DND-41 (cell line): ENCODE results near the gene CFAP251.

Experiments
- ATAC-seq: fragments of 200-7000 bp; cut with Tn5 transposase; 3 replicates; pipeline ENCODE4 v1.9.1; 2021; ENCODE audit warnings: low read depth; ENCODE audit not compliant: insufficient read depth
- DNase-seq: peaks from one replicate; pipeline ENCODE4 v3.0.0-alpha.2; 2020
- H2AFZ ChIP-seq: 2 replicates; pipeline ENCODE4 v1.6.0; 2012; ENCODE audit warnings: low read depth, low read length
- H3K27ac ChIP-seq: 2 replicates; pipeline ENCODE4 v1.5.1; 2012; ENCODE audit warnings: low read length, inconsistent platforms
- H3K27me3 ChIP-seq: fragments of 200-600 bp; sonication (generic); 2 replicates; pipeline ENCODE4 v1.6.0; 2012; ENCODE audit warnings: low read length, mild to moderate bottlenecking, inconsistent platforms; ENCODE audit not compliant: insufficient read depth, poor library complexity
- H3K36me3 ChIP-seq: 2 replicates; pipeline ENCODE4 v1.5.1; 2012; ENCODE audit warnings: low read length, inconsistent platforms; ENCODE audit not compliant: insufficient read depth
- H3K4me1 ChIP-seq: 2 replicates; pipeline ENCODE4 v1.5.1; 2012; ENCODE audit warnings: mild to moderate bottlenecking, low read length; ENCODE audit not compliant: insufficient read depth
- H3K4me2 ChIP-seq: 2 replicates; pipeline ENCODE4 v1.6.0; 2012; ENCODE audit warnings: mild to moderate bottlenecking, moderate library complexity, low read length, inconsistent platforms; ENCODE audit not compliant: insufficient read depth
- H3K4me3 ChIP-seq, 2 experiments: fragments of 200-600 bp in 1 of 2; shearing (Covaris generic) in 1 of 2; 2 replicates each; pipeline ENCODE4 v1.5.1; 2012 to 2016; ENCODE audit warnings: inconsistent platforms in 2 of 2, low read length in 2 of 2, mild to moderate bottlenecking in 2 of 2, low read depth in 1 of 2, moderate library complexity in 1 of 2
- H3K79me2 ChIP-seq: 2 replicates; pipeline ENCODE4 v1.6.0; 2012; ENCODE audit warnings: low read length, inconsistent platforms; ENCODE audit not compliant: insufficient read depth
- H3K9ac ChIP-seq: 2 replicates; pipeline ENCODE4 v1.6.0; 2012; ENCODE audit warnings: low read depth, mild to moderate bottlenecking, inconsistent platforms, low read length, moderate library complexity
- H3K9me3 ChIP-seq: 2 replicates; pipeline ENCODE4 v1.5.1; 2012; ENCODE audit warnings: low read length, moderate library complexity, mild to moderate bottlenecking, inconsistent platforms; ENCODE audit not compliant: insufficient read depth, severe bottlenecking
- H4K20me1 ChIP-seq: 2 replicates; pipeline ENCODE4 v1.6.0; 2012; ENCODE audit warnings: low read length; ENCODE audit not compliant: insufficient read depth
- EZH2 ChIP-seq: IDR thresholded peaks from 3 replicates; pipeline ENCODE4 v1.6.1; 2012; ENCODE audit warnings: borderline replicate concordance, low read depth, mild to moderate bottlenecking, moderate library complexity, low read length, inconsistent platforms; ENCODE audit not compliant: severe bottlenecking
- TF ChIP-seq, protein P1 (sequence below): IDR thresholded peaks from 2 replicates; pipeline ENCODE4 v1.5.1; 2012; ENCODE audit warnings: borderline replicate concordance, low read length, moderate library complexity, mild to moderate bottlenecking; ENCODE audit not compliant: poor library complexity, severe bottlenecking; ENCODE audit errors: extremely low read depth

CFAP251 gene

DNA sequence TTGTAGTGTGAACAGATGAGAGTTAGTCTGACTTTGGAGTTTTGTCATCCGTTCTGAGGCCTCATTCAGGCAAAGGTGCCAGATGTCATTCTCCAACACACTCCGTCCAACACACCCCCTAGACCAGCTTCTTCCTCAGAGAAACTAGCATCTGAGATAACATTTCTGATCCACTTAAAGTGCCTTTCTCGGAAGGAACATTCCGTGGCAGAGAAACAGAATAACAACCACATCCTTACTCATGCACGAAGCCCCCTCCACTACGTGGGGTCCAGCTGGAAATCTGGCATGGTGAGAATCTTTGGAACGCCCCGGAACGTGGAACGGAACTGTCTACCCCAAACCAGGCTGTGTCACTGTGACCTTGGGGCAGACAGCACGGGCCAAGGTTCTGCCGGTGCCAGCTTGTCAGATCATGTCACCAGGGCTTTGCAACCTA, 86.3 kb downstream of the CFAP251 start:
- no peaks in the 10 kb centered on the region for H4K20me1 ChIP-seq
- TF ChIP-seq, protein P1, sequence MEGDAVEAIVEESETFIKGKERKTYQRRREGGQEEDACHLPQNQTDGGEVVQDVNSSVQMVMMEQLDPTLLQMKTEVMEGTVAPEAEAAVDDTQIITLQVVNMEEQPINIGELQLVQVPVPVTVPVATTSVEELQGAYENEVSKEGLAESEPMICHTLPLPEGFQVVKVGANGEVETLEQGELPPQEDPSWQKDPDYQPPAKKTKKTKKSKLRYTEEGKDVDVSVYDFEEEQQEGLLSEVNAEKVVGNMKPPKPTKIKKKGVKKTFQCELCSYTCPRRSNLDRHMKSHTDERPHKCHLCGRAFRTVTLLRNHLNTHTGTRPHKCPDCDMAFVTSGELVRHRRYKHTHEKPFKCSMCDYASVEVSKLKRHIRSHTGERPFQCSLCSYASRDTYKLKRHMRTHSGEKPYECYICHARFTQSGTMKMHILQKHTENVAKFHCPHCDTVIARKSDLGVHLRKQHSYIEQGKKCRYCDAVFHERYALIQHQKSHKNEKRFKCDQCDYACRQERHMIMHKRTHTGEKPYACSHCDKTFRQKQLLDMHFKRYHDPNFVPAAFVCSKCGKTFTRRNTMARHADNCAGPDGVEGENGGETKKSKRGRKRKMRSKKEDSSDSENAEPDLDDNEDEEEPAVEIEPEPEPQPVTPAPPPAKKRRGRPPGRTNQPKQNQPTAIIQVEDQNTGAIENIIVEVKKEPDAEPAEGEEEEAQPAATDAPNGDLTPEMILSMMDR, result no peak
- no peak for TF ChIP-seq EZH2
- no peaks in the 10 kb centered on the region for H3K9me3 ChIP-seq
- peak overlapping the region in 1 of 2 experiments; percentile 42; a peak in 2 of 4 replicates for H3K4me3 ChIP-seq
- peak; percentile 66 for ATAC-seq
- H3K36me3 ChIP-seq, result no peaks in the 10 kb centered on the region
- H3K4me1 ChIP-seq, result peaks cover 58% of the 10 kb centered on the region
- peak; percentile 80 for DNase-seq
- H3K27ac ChIP-seq, result peak overlapping the region; percentile 86
- peak overlapping the region; percentile 58 for H3K4me2 ChIP-seq
- H3K27me3 ChIP-seq, result no peaks in the 10 kb centered on the region
- no peaks in the 10 kb centered on the region for H3K79me2 ChIP-seq
- H3K9ac ChIP-seq, result peak overlapping the region; percentile 47
- peak overlapping the region; percentile 30 for H2AFZ ChIP-seq

DNA sequence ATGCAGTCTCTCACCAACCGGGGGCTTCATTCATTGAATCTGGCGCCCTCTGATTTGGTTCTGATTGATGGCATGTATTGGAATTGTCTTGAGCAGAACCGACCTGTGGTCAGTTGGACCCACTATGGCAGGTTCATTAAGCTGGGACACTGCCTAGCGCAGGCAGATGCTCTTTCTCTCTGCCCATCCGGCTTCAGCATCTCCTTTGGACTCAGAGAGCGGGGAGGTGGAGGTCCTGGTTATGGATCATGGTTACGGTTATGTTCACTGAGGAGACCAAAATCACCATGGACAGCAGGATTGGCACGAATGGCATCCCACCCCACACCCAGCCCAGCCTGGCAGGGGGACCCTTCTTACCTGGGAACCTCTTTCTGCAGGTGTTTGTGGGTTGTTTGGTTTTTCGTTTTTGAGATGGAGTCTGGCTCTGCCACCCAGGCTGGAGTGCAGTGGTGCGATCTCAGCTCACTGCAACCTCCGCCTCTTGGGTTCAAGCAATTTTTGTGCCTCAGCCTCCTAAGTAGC, 86.9 kb downstream of the CFAP251 start:
- peak overlapping the region; percentile 47 for H3K9ac ChIP-seq
- H3K4me2 ChIP-seq, result peak overlapping the region; percentile 58
- peak overlapping the region; percentile 9; the same call in 1 of the 2 replicates for H2AFZ ChIP-seq

DNA sequence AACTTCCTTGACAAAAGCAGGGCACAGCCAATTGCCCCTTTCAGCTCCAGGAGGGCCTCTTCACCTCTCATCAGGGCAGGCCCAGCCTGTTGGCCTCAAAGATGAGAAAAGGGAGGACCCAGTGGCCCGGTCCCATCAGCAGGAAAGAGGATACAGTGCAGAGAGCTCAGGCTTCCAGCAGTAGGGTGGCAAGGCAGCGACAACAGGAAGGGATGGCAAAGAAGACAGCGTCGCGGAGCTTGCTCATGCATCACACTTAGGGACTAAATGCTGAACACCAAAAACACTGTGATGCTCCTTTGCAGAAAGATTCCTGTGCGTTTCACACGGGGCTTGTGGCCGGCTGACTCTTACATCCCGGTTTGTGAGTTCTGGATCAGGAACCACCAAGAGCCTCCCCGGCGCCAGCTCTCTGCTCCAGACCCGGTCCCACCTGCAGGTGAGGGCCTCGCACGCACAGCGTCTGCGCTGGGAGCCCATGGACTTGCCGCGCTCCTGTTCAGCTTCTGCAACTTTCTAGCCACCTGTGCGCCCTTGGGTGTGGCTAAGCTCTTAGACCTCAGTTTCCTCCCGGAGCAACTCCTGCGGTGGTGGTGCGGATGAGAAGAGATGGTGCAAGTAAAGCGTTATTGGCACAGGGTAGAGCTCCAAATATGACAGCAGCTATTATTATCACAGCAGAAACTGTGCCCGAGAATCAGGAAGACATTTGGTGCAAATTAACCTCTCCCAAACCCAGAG, 88.0 kb downstream of the CFAP251 start:
- peak overlapping the region; percentile 58 for H3K4me2 ChIP-seq
- no peak for ATAC-seq
- no peak for DNase-seq
- H4K20me1 ChIP-seq, result no peaks in the 10 kb centered on the region
- no peaks in the 10 kb centered on the region for H3K79me2 ChIP-seq
- no peak for TF ChIP-seq EZH2
- TF ChIP-seq, protein P1, result no peak
- H3K27me3 ChIP-seq, result no peaks in the 10 kb centered on the region
- H2AFZ ChIP-seq, result peak overlapping the region; percentile 51
- peaks cover 58% of the 10 kb centered on the region for H3K4me1 ChIP-seq
- H3K9me3 ChIP-seq, result no peaks in the 10 kb centered on the region
- peak overlapping the region; percentile 47 for H3K9ac ChIP-seq
- peak overlapping the region; percentile 86 for H3K27ac ChIP-seq
- H3K4me3 ChIP-seq, result peak overlapping the region in 1 of 2 experiments; percentile 23; a peak in 1 of 4 replicates
- no peaks in the 10 kb centered on the region for H3K36me3 ChIP-seq

More for the DNA sequence above, 86.9 kb downstream of the CFAP251 start:
- Histone ChIP-seq H3K27ac (peak overlapping the region; percentile 86), H3K36me3 (no peaks in the 10 kb centered on the region), H3K9me3 (no peaks in the 10 kb centered on the region), H3K79me2 (no peaks in the 10 kb centered on the region), H3K4me3 (peak overlapping the region in 1 of 2 experiments; percentile 42; a peak in 2 of 4 replicates), H3K27me3 (no peaks in the 10 kb centered on the region), H3K4me1 (peaks cover 58% of the 10 kb centered on the region), H4K20me1 (no peaks in the 10 kb centered on the region)
- DNase-seq (peak; percentile 41), ATAC-seq (no peak)
- TF ChIP-seq, protein P1, result no peak
